Loucy (cell line): ENCODE results near the gene GRID2.

ENCODE experiments used
- H2AFZ ChIP-seq: fragments of 200-600 bp; sonication (generic); 2 replicates; pipeline ENCODE4 v1.6.0; 2016; ENCODE audit warnings: antibody characterized with exemption, mild to moderate bottlenecking, low read length, moderate library complexity
- H3F3A ChIP-seq: fragments of 200-600 bp; 2 replicates; pipeline ENCODE4 v1.6.0; 2016; ENCODE audit warnings: antibody characterized with exemption, low read depth, mild to moderate bottlenecking
- H3K27me3 ChIP-seq: fragments of 200-600 bp; sonication (generic); 2 replicates; pipeline ENCODE4 v1.6.1; 2014; ENCODE audit warnings: low read length, mild to moderate bottlenecking; ENCODE audit not compliant: insufficient read depth, poor library complexity, severe bottlenecking
- H3K36me3 ChIP-seq: fragments of 200-600 bp; sonication (generic); 2 replicates; pipeline ENCODE4 v1.6.1; 2016; ENCODE audit warnings: low read length; ENCODE audit not compliant: insufficient read depth
- H3K4me1 ChIP-seq: fragments of 200-600 bp; sonication (generic); 2 replicates; pipeline ENCODE4 v1.5.1; 2014; ENCODE audit warnings: low read length, mild to moderate bottlenecking; ENCODE audit not compliant: insufficient read depth, poor library complexity, severe bottlenecking
- H3K4me2 ChIP-seq: fragments of 200-600 bp; sonication (generic); 2 replicates; pipeline ENCODE4 v1.6.0; 2014; ENCODE audit warnings: antibody characterized with exemption, low read length, low read depth, mild to moderate bottlenecking; ENCODE audit not compliant: poor library complexity, severe bottlenecking
- H3K4me3 ChIP-seq: fragments of 200-600 bp; sonication (generic); 2 replicates; pipeline ENCODE4 v1.5.1; 2014; ENCODE audit warnings: low read length, mild to moderate bottlenecking, mixed read lengths; ENCODE audit not compliant: poor library complexity, severe bottlenecking
- H3K79me2 ChIP-seq: fragments of 200-600 bp; sonication (generic); 2 replicates; pipeline ENCODE4 v1.6.1; 2014; ENCODE audit warnings: low read length; ENCODE audit not compliant: insufficient read depth
- H3K9ac ChIP-seq: fragments of 200-600 bp; sonication (generic); 2 replicates; pipeline ENCODE4 v1.6.0; 2014; ENCODE audit warnings: mild to moderate bottlenecking, low read depth, low read length, moderate library complexity; ENCODE audit not compliant: poor library complexity, severe bottlenecking
- H3K9me2 ChIP-seq: fragments of 200-600 bp; sonication (generic); replicated peaks from 2 replicates; pipeline ENCODE4 v1.6.1; 2016; ENCODE audit warnings: low read depth, low read length, mixed read lengths
- H3K9me3 ChIP-seq: fragments of 200-600 bp; sonication (generic); 2 replicates; pipeline ENCODE4 v1.6.1; 2014; ENCODE audit warnings: mild to moderate bottlenecking, antibody characterized with exemption, low read length, low read depth; ENCODE audit not compliant: insufficient read depth
- H4K20me1 ChIP-seq: fragments of 200-600 bp; sonication (generic); 2 replicates; pipeline ENCODE4 v1.6.0; 2014; ENCODE audit warnings: antibody characterized with exemption, low read length, mild to moderate bottlenecking; ENCODE audit not compliant: insufficient read depth, poor library complexity, severe bottlenecking
- CTCF ChIP-seq: fragments of 200-600 bp; sonication (generic); conservative IDR thresholded peaks from 2 replicates; pipeline ENCODE4 v1.5.1; 2014; ENCODE audit warnings: mild to moderate bottlenecking, antibody characterized with exemption, low read length
- EZH2phosphoT487 ChIP-seq: fragments of 200-600 bp; IDR thresholded peaks from 2 replicates; pipeline ENCODE4 v1.6.1; 2018; ENCODE audit warnings: antibody characterized with exemption, mild to moderate bottlenecking, moderate library complexity, borderline replicate concordance

GRID2 gene

GRCh38 chr4:92654084-92654483 lies 350.3 kb downstream of the GRID2 start:
- Histone ChIP-seq H3K4me2 (no peak overlapping the region), H3K27me3 (no peaks in the 10 kb centered on the region), H2AFZ (no peak overlapping the region), H3F3A (no peaks in the 10 kb centered on the region), H3K9me2 (no peaks in the 10 kb centered on the region), H3K9me3 (no peaks in the 10 kb centered on the region), H3K79me2 (no peaks in the 10 kb centered on the region), H3K4me3 (no peak overlapping the region), H3K4me1 (no peaks in the 10 kb centered on the region), H3K9ac (no peak overlapping the region), H3K36me3 (no peaks in the 10 kb centered on the region), H4K20me1 (no peaks in the 10 kb centered on the region)
- TF ChIP-seq CTCF = no peak
- no peak for TF ChIP-seq EZH2phosphoT487

GRCh38 chr4:92657695-92658094 lies 353.9 kb downstream of the GRID2 start:
- Histone ChIP-seq H3K9ac (no peak overlapping the region), H4K20me1 (no peaks in the 10 kb centered on the region), H3F3A (no peaks in the 10 kb centered on the region), H3K4me3 (no peak overlapping the region), H3K4me1 (no peaks in the 10 kb centered on the region), H3K79me2 (no peaks in the 10 kb centered on the region), H2AFZ (no peak overlapping the region), H3K27me3 (no peaks in the 10 kb centered on the region), H3K36me3 (no peaks in the 10 kb centered on the region), H3K4me2 (no peak overlapping the region), H3K9me2 (no peaks in the 10 kb centered on the region), H3K9me3 (no peaks in the 10 kb centered on the region)
- TF ChIP-seq EZH2phosphoT487 (no peak), CTCF (no peak)

DNA sequence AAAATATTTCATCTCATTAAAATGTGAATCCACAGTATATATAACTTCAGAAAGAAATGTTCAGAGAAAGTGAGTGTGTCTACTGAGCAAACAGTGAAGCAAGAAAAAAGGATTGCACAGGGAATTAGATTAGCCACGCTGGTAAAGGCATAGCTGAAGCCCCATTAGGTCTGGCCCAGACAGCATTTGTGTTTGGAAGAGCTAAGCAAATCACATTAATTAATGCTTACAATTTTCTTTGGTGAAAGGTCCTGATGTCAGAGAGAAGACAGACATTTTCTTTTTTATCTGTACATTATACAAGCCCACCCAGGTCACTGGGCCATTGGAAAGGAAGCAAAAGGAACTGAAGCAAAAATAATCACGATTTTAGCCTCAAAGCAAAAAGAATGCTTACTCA lies 354.6 kb downstream of the GRID2 start:
- Histone ChIP-seq H3K9me2 (no peaks in the 10 kb centered on the region), H3K4me1 (no peaks in the 10 kb centered on the region), H3K4me2 (no peak overlapping the region), H2AFZ (no peak overlapping the region), H3K36me3 (no peaks in the 10 kb centered on the region), H4K20me1 (no peaks in the 10 kb centered on the region), H3K4me3 (no peak overlapping the region), H3K27me3 (no peaks in the 10 kb centered on the region), H3F3A (no peaks in the 10 kb centered on the region), H3K79me2 (no peaks in the 10 kb centered on the region), H3K9me3 (no peaks in the 10 kb centered on the region), H3K9ac (no peak overlapping the region)
- TF ChIP-seq CTCF (no peak), EZH2phosphoT487 (no peak)
